Activated naive CD8-positive, alpha-beta T cell treated with anti-CD3 and anti-CD28 coated beads, Interleukin-2, amount 10 ng/mL, durations not matched to agents 7 days and 5 days (primary cell): ENCODE data around the gene BST2. TPM values are rescaled to one million over a fixed set of nuclear protein-coding genes. Genes with fewer than 3 reads are reported as not detected.

Source experiments
- ATAC-seq: fragments of 150-1000 bp; cut with Tn5 transposase; one replicate; pipeline ENCODE4 v1.10.0; 2021; ENCODE audit warnings: low read depth, moderate library complexity
- POLR2A ChIA-PET: fragments of 350-600 bp; sonication (Branson Sonifier 250); formaldehyde crosslinking; loops from one replicate; lab custom pipeline; 2021; ENCODE audit warnings: antibody characterized with exemption; lab: Charles Lee
- DNase-seq: peaks from one replicate; pipeline ENCODE4 v3.0.0; 2021
- H3K27ac Mint-ChIP-seq: one replicate; pipeline ENCODE4 v1.8.0; 2022; ENCODE audit warnings: mild to moderate bottlenecking, mixed read lengths
- H3K27me3 Mint-ChIP-seq: one replicate; pipeline ENCODE4 v1.8.0; 2022; ENCODE audit warnings: mild to moderate bottlenecking, moderate library complexity, mixed read lengths
- H3K36me3 Mint-ChIP-seq: one replicate; pipeline ENCODE4 v1.8.0; 2021; ENCODE audit warnings: mild to moderate bottlenecking, mixed read lengths
- H3K4me1 Mint-ChIP-seq: one replicate; pipeline ENCODE4 v1.8.0; 2021; ENCODE audit warnings: mixed read lengths
- H3K4me3 Mint-ChIP-seq: one replicate; pipeline ENCODE4 v1.8.0; 2022; ENCODE audit warnings: mild to moderate bottlenecking, moderate library complexity, mixed read lengths
- H3K9me3 Mint-ChIP-seq: one replicate; pipeline ENCODE4 v1.8.0; 2021; ENCODE audit warnings: mixed read lengths
- total RNA-seq, 2 experiments: library from RNA; stranded (reverse); gene quantifications; one replicate each; pipeline ENCODE4 v1.2.3, GENCODE V29; 2021

Gene BST2
- total RNA-seq, 2 experiments from 2014 or later, result 197 to 201 TPM

DNA sequence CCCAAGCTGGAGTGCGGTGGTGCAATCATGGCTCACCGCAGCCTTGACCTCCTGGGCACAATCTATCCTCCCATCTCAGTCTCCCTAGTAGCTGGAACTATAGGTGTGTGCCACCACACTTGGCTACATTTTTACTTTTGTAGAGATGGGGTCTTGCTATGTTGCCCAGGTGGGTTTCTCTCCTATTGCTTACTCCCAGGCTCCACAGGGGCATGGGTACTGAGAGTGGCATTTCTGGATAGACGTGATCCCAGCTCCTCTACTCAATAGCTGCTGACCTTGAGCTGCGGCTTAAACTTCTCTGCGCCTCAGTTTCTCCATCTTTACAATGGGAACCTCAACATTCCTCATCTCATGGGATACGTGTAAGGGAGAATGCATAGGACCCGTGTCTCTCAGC is 26.0 kb upstream of the BST2 start:
- Mint-ChIP-seq H3K4me3 (no peak overlapping the region), H3K27ac (no peak overlapping the region), H3K27me3 (no peaks in the 10 kb centered on the region), H3K4me1 (peaks cover 2% of the 10 kb centered on the region), H3K9me3 (no peaks in the 10 kb centered on the region), H3K36me3 (no peaks in the 10 kb centered on the region)
- ATAC-seq (no peak), DNase-seq (no peak)
- POLR2A ChIA-PET, result no interaction called here

DNA sequence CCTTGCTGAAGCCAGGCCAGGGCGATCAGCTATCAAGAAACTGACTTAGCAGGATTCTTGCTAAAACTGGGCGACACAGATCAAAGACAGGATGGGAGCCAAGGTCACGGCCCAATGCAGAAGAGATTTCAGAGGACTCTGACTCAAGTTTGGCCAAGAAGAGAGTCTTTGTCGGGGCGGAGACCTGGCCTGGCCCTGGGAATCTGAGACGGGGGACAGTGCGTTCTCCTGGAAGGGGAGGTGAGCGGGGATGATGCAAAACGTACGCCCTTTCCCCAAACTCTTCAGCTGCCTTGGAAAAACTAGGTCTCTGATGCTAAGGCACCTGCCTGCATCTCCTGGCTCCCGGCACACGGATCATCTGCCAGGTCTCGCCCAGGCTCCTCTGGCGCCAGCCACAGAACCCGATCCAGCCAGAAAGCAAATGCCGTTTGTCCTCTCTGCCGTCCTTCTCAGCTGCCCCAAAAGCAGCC is 24.2 kb upstream of the BST2 start:
- no peaks in the 10 kb centered on the region for H3K27me3 Mint-ChIP-seq
- H3K4me1 Mint-ChIP-seq, result peaks cover 2% of the 10 kb centered on the region
- H3K4me3 Mint-ChIP-seq, result no peak overlapping the region
- no peaks in the 10 kb centered on the region for H3K36me3 Mint-ChIP-seq
- H3K27ac Mint-ChIP-seq, result peak overlapping the region; percentile 60
- ATAC-seq, result no peak
- POLR2A ChIA-PET, result interaction anchor here (0.7 kb wide), 1 partner anchor 59 kb away, joined by 3 read pairs; no protein-coding TSS in a partner anchor
- no peaks in the 10 kb centered on the region for H3K9me3 Mint-ChIP-seq
- no peak for DNase-seq

DNA sequence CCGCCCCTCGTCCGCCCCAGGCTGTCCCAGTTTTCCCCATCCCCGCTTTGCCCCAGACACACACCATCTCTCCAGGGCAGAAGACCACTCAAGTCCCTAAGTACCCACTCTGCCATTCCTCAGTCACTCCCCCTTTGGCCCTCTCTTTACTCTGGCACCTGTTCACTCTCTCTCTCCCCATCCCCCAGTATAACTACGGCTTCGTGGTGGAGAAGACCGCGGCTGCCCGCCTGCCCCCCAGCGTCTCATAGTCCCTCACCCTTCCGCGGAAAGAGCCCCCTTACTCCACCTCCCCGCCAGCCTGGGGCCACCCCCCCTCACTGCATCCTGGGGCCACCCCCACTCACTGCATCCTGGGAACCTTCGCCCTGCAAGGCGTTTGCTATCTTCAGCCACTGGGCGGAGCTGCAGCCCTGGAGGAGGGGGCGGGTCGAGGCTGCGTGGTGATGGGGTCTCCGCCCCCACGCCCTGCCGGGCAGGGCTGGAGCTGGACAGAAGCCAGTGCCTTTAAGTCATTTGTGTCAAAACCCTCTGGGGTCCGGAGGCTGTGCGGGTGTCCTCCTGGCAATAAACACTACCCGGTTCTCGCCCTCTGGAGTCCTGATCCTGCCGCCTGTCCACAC is 19.4 kb upstream of the BST2 start:
- Mint-ChIP-seq H3K27me3 (no peaks in the 10 kb centered on the region), H3K36me3 (peaks cover 8% of the 10 kb centered on the region), H3K9me3 (no peaks in the 10 kb centered on the region), H3K4me3 (no peak overlapping the region), H3K4me1 (peaks cover 4% of the 10 kb centered on the region), H3K27ac (no peak overlapping the region)
- ATAC-seq, result peak; percentile 27
- DNase-seq, result no peak
- POLR2A ChIA-PET, result no interaction called here

DNA sequence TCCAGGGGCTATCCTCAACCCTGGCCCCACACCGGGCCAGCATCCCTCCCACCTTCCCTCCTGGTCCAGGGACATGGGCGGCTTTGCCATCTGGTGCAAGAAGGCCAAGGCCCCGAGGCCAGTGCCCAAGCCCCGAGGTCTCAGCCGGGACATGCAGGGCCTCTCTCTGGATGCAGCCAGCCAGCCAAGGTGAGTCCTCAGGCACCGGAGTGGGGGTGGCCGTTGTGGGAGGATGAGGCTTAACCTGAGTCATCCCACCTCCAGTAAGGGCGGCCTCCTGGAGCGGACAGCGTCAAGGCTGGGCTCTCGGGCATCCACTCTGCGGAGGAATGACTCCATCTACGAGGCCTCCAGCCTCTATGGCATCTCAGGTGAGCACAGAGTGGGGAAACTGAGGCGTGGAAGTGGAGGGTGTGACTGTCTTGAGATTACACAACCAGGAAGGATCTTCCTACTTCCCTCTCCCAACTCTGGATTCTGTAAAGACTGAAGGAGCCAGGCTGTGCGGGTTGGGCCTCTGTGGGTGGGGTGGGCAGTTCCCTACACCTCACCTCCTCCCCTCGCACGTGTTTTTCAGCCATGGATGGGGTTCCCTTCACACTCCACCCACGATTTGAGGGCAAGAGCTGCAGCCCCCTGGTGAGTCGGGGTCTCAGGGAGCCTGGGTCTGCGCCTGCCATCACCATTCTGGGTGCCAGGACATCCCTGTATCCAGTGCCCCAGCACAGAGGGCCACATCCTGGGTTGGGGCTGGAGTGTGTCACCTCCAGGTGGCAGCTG is 18.2 kb upstream of the BST2 start:
- H3K27me3 Mint-ChIP-seq, result no peaks in the 10 kb centered on the region
- H3K9me3 Mint-ChIP-seq, result no peaks in the 10 kb centered on the region
- no peak overlapping the region for H3K4me3 Mint-ChIP-seq
- H3K36me3 Mint-ChIP-seq, result peaks cover 8% of the 10 kb centered on the region
- ATAC-seq (no peak), DNase-seq (no peak)
- H3K4me1 Mint-ChIP-seq, result peaks cover 9% of the 10 kb centered on the region
- POLR2A ChIA-PET, result no interaction called here
- no peak overlapping the region for H3K27ac Mint-ChIP-seq

DNA sequence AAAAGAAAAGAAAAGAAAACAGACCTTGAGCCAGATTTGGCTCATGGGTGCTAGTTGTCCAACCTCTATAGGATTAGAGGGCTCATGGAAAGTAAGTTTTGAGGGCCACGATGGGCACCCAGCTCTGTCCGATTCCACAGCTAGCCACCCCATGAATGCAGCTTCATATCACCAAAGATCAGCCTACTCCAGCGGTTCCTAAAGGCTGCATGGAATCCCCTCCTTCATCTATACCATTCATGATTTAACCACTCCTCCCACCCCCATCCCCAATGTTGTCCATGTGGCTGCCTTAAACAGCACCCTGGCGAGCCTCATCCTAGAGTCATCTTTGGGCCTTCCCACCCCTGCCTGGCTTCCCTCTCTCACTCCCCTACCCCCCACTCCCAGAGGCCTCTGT is 16.5 kb upstream of the BST2 start:
- H3K4me1 Mint-ChIP-seq, result peaks cover 10% of the 10 kb centered on the region
- H3K36me3 Mint-ChIP-seq, result peaks cover 9% of the 10 kb centered on the region
- H3K4me3 Mint-ChIP-seq, result no peak overlapping the region
- ATAC-seq (no peak), DNase-seq (no peak)
- POLR2A ChIA-PET, result no interaction called here
- no peak overlapping the region for H3K27ac Mint-ChIP-seq
- H3K9me3 Mint-ChIP-seq, result no peaks in the 10 kb centered on the region
- no peaks in the 10 kb centered on the region for H3K27me3 Mint-ChIP-seq

DNA sequence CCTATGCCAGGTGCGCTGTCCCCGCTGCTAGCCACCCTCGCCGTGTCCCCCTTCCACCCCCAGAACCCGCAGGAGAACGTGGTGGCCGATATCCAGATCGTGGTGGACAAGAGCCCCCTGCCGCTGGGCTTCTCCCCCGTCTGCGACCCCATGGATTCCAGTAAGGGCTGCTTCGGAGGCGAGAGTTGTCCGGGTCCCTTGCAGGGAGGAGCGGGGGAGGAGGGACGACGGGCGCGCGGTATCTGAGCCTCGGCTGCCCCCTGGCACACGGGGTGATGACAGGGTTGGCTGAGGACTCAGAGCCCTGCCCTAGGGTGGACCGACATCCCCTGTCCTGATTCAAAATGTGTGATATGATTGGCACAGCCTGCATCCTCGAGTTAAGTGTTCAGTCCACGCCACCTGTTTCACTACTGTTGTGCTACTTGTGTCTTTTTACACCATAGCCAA is 15.1 kb upstream of the BST2 start:
- DNase-seq (peak; percentile 60), ATAC-seq (peak; percentile 45)
- Mint-ChIP-seq H3K4me3 (peak overlapping the region; percentile 96), H3K4me1 (peaks cover 10% of the 10 kb centered on the region), H3K27me3 (no peaks in the 10 kb centered on the region), H3K36me3 (peaks cover 10% of the 10 kb centered on the region), H3K9me3 (no peaks in the 10 kb centered on the region), H3K27ac (peak overlapping the region; percentile 80)
- POLR2A ChIA-PET, result interaction anchor here (5.7 kb wide), 1 partner anchor 16 kb away, joined by 64 read pairs; the partner anchor contains the start of gene BST2

DNA sequence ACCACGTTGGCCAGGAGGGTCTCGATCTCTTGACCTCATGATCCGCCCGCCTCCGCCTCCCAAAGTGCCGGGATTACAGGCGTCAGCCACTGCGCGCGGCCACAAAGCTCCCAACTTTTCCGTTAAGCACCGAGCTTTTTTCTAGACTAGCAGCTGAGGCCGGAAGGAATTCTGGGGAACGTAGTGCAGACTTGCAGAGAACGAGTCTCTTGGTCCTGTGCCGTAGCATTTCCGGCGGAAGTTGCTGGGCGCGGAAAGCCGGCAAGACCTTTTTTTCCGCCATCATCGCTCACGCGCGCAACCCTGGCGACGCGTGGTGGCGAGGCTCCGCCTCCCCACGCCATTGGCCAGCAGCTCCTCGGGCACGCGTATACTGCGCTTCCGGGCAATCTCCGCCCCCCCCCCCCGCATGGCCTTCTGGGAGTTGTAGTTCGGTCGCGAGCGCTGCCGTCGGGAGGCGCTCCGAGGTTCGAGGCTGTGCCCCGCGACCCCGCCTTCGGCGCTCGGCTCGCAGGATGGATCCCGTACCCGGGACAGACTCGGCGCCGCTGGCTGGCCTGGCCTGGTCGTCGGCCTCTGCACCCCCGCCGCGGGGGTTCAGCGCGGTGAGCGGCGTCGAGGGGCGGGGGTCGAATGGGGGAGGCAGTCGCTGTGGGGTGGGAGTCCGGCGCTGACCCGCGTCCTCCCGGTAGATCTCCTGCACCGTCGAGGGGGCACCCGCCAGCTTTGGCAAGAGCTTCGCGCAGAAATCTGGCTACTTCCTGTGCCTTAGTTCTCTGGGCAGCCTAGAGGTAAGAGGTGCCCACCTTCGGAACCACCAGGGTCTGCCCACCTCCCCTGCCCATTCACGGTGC is 14.4 kb upstream of the BST2 start, which contains the start of gene MVB12A:
Gene MVB12A, plus strand, starts transcription at position 427 of the 854 bp plus-strand sequence. Its CDS starts 89 bp downstream, at position 516.
- H3K4me3 Mint-ChIP-seq, result peak within 1 kb of the TSS; percentile 96
- POLR2A ChIA-PET, result interaction anchor here (0.5 to 5.7 kb wide), 11 partner anchors 15 to 925 kb away, joined by 3 to 64 read pairs (median 4); partner anchors contain the start of genes ANO8, BST2, DDA1 and OCEL1

DNA sequence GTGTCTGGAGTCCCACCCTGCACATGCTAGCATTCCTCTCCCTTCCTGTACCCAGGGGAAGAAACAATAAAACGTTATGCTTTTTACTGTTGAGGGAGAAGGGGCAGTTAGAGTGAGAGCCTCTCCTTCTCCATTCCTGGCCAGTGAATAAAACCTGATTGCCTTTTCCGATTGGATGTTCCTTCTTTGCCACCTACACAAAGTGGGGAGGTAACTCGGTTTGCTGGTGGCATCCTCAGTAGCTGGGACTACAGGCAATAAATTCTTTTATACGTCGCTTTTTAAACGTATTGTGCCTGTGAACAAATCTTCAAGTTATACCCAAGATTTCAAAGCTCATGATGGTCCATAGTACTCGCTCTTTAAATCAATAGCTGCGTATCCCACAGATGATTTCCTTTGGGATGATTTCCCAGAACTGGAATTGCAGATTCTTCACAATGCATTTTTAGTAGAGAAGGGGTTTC is 13.8 kb upstream of the BST2 start:
- peaks cover 11% of the 10 kb centered on the region for H3K4me1 Mint-ChIP-seq
- peak overlapping the region; percentile 96 for H3K4me3 Mint-ChIP-seq
- H3K9me3 Mint-ChIP-seq, result no peaks in the 10 kb centered on the region
- ATAC-seq, result no peak
- DNase-seq, result no peak
- H3K27ac Mint-ChIP-seq, result peak overlapping the region; percentile 93
- H3K36me3 Mint-ChIP-seq, result peaks cover 10% of the 10 kb centered on the region
- H3K27me3 Mint-ChIP-seq, result no peaks in the 10 kb centered on the region
- POLR2A ChIA-PET, result interaction anchor here (0.5 to 5.7 kb wide), 13 partner anchors 14 to 1954 kb away, joined by 3 to 64 read pairs (median 4); partner anchors contain the start of genes ANO8, BST2, DDA1 and OCEL1

More for the DNA sequence above, 14.4 kb upstream of the BST2 start, which contains the start of gene MVB12A:
- Mint-ChIP-seq H3K27me3 (no peaks in the 10 kb centered on the region), H3K4me1 (peaks cover 10% of the 10 kb centered on the region), H3K27ac (peak within 1 kb of the TSS; percentile 93), H3K9me3 (no peaks in the 10 kb centered on the region), H3K36me3 (peaks cover 10% of the 10 kb centered on the region)
- ATAC-seq (peak; percentile 84), DNase-seq (peak; percentile 94)

DNA sequence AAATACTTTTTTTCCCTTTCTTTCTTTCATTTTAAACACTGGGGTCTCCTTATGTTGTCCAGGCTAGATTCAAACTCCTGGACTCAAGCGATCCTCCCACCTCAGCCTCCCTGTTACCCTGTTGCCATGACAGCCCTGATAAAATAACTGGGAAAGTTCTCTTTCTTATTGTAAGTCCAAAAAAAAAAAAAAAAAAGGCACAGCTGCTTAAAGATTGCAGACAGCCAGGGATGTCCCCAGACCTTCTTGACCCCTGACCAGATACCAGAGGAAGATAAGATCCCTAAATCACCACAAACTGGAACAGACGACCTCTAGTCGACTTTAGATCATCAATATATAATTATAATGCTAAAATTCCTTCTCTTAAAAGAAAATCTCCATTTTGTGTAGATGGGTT is 13.3 kb upstream of the BST2 start:
- DNase-seq (no peak), ATAC-seq (no peak)
- H3K27ac Mint-ChIP-seq, result peak overlapping the region; percentile 93
- H3K27me3 Mint-ChIP-seq, result no peaks in the 10 kb centered on the region
- H3K4me3 Mint-ChIP-seq, result peak overlapping the region; percentile 96
- POLR2A ChIA-PET, result interaction anchor here (0.6 to 5.7 kb wide), 7 partner anchors 14 to 1954 kb away, joined by 3 to 64 read pairs (median 5); partner anchors contain the start of genes BST2, DDA1 and OCEL1
- H3K9me3 Mint-ChIP-seq, result no peaks in the 10 kb centered on the region
- peaks cover 12% of the 10 kb centered on the region for H3K4me1 Mint-ChIP-seq
- H3K36me3 Mint-ChIP-seq, result peaks cover 10% of the 10 kb centered on the region

DNA sequence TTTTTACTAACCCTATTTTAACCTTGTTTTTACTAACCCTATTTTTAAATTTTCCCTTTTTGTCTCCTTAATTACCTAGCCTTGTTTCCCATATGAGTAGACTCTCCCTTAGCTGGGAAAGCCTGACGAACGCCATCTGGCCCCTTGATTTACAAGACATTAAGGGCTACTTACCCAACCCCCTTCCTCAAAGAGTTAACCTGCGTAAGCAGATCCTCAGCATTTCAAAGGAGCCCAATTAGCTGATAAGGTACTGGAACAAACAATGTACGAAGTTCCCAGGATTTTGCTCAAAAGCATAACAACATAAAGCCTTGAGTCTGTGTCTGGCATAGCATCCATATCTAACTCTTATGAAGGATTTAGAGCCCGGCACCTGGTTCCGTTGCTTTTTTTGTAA is 9.7 kb upstream of the BST2 start:
- H3K4me3 Mint-ChIP-seq, result no peak overlapping the region
- no peaks in the 10 kb centered on the region for H3K9me3 Mint-ChIP-seq
- H3K27ac Mint-ChIP-seq, result no peak overlapping the region
- DNase-seq (no peak), ATAC-seq (no peak)
- H3K4me1 Mint-ChIP-seq, result peaks cover 18% of the 10 kb centered on the region
- H3K36me3 Mint-ChIP-seq, result peaks cover 15% of the 10 kb centered on the region
- H3K27me3 Mint-ChIP-seq, result no peaks in the 10 kb centered on the region
- POLR2A ChIA-PET, result interaction anchor here (5.7 kb wide), 1 partner anchor 10 kb away, joined by 64 read pairs; the partner anchor contains the start of gene BST2

DNA sequence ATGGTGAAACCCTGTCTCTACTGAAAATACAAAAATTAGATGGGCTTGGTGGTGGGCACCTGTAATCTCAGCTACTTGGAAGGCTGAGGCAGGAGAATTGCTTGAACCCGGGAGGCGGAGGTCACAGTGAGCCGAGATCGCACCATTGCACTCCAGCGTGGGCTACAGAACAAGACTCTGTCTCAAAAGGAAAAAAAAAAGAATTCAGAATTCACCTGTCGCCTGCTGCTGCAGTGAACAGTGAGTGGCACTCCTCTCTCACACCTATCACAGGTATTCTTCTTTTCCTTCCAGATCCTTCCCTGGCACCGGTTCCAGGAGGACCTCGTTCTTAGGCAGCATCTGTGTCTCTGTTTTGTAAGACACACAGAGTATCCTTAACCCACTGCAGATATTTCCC is 8.7 kb upstream of the BST2 start:
- Mint-ChIP-seq H3K27ac (no peak overlapping the region), H3K4me3 (no peak overlapping the region), H3K9me3 (no peaks in the 10 kb centered on the region), H3K27me3 (no peaks in the 10 kb centered on the region), H3K36me3 (peaks cover 16% of the 10 kb centered on the region), H3K4me1 (peaks cover 18% of the 10 kb centered on the region)
- ATAC-seq (no peak), DNase-seq (no peak)
- POLR2A ChIA-PET, result interaction anchor here (0.9 kb wide), 1 partner anchor 19 kb away, joined by 3 read pairs; no protein-coding TSS in a partner anchor

DNA sequence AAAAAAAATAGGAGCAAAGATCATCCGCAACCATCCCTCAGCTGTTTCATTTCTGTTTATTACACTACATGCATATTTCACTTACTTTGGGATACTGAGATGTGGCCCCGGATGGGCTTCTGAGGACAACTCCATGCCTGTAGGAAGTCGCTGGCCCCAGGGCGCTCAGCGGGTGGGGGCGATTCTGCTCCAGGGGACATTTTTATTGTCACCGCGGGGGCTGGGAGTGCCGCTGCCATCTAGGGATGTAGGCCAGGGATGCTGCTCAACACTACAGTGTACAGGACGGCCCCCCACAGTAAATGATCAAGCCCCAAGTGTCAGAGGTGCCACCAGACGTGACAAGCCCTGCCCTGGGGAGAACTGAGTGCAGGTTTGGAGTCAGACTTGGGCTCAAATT is 6.4 kb upstream of the BST2 start:
- Mint-ChIP-seq H3K9me3 (no peaks in the 10 kb centered on the region), H3K4me1 (peaks cover 21% of the 10 kb centered on the region), H3K27ac (no peak overlapping the region), H3K4me3 (no peak overlapping the region), H3K27me3 (no peaks in the 10 kb centered on the region), H3K36me3 (peaks cover 14% of the 10 kb centered on the region)
- ATAC-seq (no peak), DNase-seq (no peak)
- POLR2A ChIA-PET, result no interaction called here
